HepG2 (cell line): ENCODE data around the gene PLP1. TPM values are rescaled to one million over a fixed set of nuclear protein-coding genes. Genes with fewer than 3 reads are reported as not detected.
"Not testable (repeated sequence)": the region's sequence is repeated elsewhere in the genome, so short reads cannot be mapped to it uniquely, and the experiment has no call there.

Experiments
- ATAC-seq: fragments of 200-7000 bp; cut with Tn5 transposase; 3 replicates; pipeline ENCODE4 v1.9.1; 2020; ENCODE audit warnings: mild to moderate bottlenecking, moderate library complexity
- BruUV-seq: library from RNA; stranded (reverse); fragments of 400-500 nt; replicated peaks from 2 replicates; lab custom pipeline; 2021; lab: Mats Ljungman, UMichigan
- CTCF ChIA-PET: fragments of 300-600 bp; formaldehyde crosslinking; extraction: SDS; loops from one replicate; lab custom pipeline; 2021; ENCODE audit warnings: low total read pairs, inconsistent platforms, low intra/inter-chr PET ratio; lab: Yijun Ruan, JAX
- POLR2A ChIA-PET: fragments of 350-600 bp; sonication (Branson Sonifier 250); formaldehyde crosslinking; loops from one replicate; lab custom pipeline; 2020; ENCODE audit warnings: antibody characterized with exemption, inconsistent platforms; lab: Yijun Ruan, JAX
- DNase-seq: peaks from one replicate; pipeline ENCODE4 v3.0.0-alpha.2; 2015; ENCODE audit warnings: low spot score
- FAIRE-seq: peaks from 3 replicates; lab custom pipeline; 2011; peaks lifted over from hg19 to GRCh38; lab: Jason Lieb, UNC
- H2AFZ ChIP-seq: one replicate; pipeline ENCODE4 v1.6.1; 2011; ENCODE audit warnings: low read length, inconsistent platforms
- H3K27ac ChIP-seq: fragments of 300-600 bp; 3 replicates; pipeline ENCODE4 v1.8.0; 2011; ENCODE audit warnings: mixed run types, mild to moderate bottlenecking, mixed read lengths, low read length, inconsistent platforms; ENCODE audit not compliant: insufficient read depth; ENCODE audit errors: extremely low read length
- H3K27me3 ChIP-seq, 2 experiments: fragments of 200-600 bp in 1 of 2; 2 replicates in 1 of 2; 3 replicates in 1 of 2; pipeline versions ENCODE4 v1.6.0 to v1.8.0; 2011; ENCODE audit warnings: low read length in 2 of 2, mild to moderate bottlenecking in 2 of 2, moderate library complexity in 2 of 2, inconsistent platforms in 1 of 2; ENCODE audit not compliant: insufficient read depth in 2 of 2, control insufficient read depth in 1 of 2
- H3K36me3 ChIP-seq, 2 experiments: fragments of 200-600 bp in 1 of 2; replicated peaks in 1 of 2; 2 replicates in 1 of 2; 3 replicates in 1 of 2; pipeline versions ENCODE4 v1.5.1 to v1.8.0; 2011; ENCODE audit warnings: low read length in 2 of 2, inconsistent platforms in 1 of 2; ENCODE audit not compliant: insufficient read depth in 2 of 2, control insufficient read depth in 1 of 2
- H3K4me1 ChIP-seq: 2 replicates; pipeline ENCODE4 v1.5.1; 2012; ENCODE audit warnings: low read length, inconsistent platforms; ENCODE audit not compliant: insufficient read depth
- H3K4me2 ChIP-seq: 2 replicates; pipeline ENCODE4 v1.6.0; 2011; ENCODE audit warnings: low read depth, low read length, inconsistent platforms
- H3K4me3 ChIP-seq, 3 experiments: fragments of 200-600 bp in 1 of 3; sonication (generic), shearing (Covaris generic) in 1 of 3; replicated peaks in 1 of 3; 2 replicates each; pipeline ENCODE4 v1.5.1; 2011 to 2016; ENCODE audit warnings: low read length in 3 of 3, inconsistent platforms in 2 of 3, low read depth in 2 of 3, mild to moderate bottlenecking in 2 of 3, control low read depth in 1 of 3, mixed read lengths in 1 of 3; ENCODE audit not compliant: insufficient read depth in 1 of 3
- H3K79me2 ChIP-seq: one replicate; pipeline ENCODE4 v1.6.1; 2011; ENCODE audit warnings: low read length, inconsistent platforms; ENCODE audit not compliant: insufficient read depth
- H3K9ac ChIP-seq: 2 replicates; pipeline ENCODE4 v1.6.0; 2011; ENCODE audit warnings: mild to moderate bottlenecking, low read depth, low read length, inconsistent platforms; ENCODE audit not compliant: insufficient read depth
- H3K9me3 ChIP-seq: 2 replicates; pipeline ENCODE4 v1.5.1; 2012; ENCODE audit warnings: mild to moderate bottlenecking, low read length
- H4K20me1 ChIP-seq: 2 replicates; pipeline ENCODE4 v1.6.0; 2011; ENCODE audit warnings: inconsistent platforms, mild to moderate bottlenecking, low read length, moderate library complexity; ENCODE audit not compliant: insufficient read depth
- FOSL2 ChIP-seq: sonication (generic); formaldehyde crosslinking; IDR thresholded peaks from 2 replicates; pipeline ENCODE4 v1.4.0; 2020; ENCODE audit warnings: missing genetic modification reagents
- SALL1 ChIP-seq: sonication (generic); formaldehyde crosslinking; IDR thresholded peaks from 2 replicates; pipeline ENCODE4 v1.8.0; 2022; ENCODE audit warnings: mild to moderate bottlenecking, missing genetic modification reagents
- WGBS: methylation state at CpG from one replicate; pipeline ENCODE4 v1.1.6; 2017; ENCODE audit warnings: low lambda C conversion rate; 5-methylcytosine and 5-hydroxymethylcytosine counted together
- in situ Hi-C: cut with HindIII; loops from 2 replicates; pipeline ENCODE4 v1.10.0; 2017; ENCODE audit warnings: low pct_unique_long_range_greater_than_20kb; ENCODE audit not compliant: extremely low pct_ligation_motif_present
- intact Hi-C: fragments of 100-400 bp; cut with micrococcal nuclease; formaldehyde crosslinking; loops from one replicate; pipeline ENCODE4 v1.10.0; 2022; ENCODE audit not compliant: unreplicated experiment
- polyA plus RNA-seq, 8 experiments: library from polyadenylated mRNA; depleted of rRNA in 3 of 8; stranded (reverse) in 7 of 8; unstranded in 1 of 8; fragments of >200 nt; fragmentation: Illumina TruSeq in 4 of 8; extraction: Trizol in 4 of 8; gene quantifications; 2 replicates each; pipeline versions ENCODE4 v1.2.1 to v1.2.3, GENCODE V29; 2011 to 2016; ENCODE audit warnings: low read depth in 4 of 8, missing spikeins in 1 of 8, mixed read lengths in 1 of 8; ENCODE audit not compliant: insufficient read depth in 1 of 8
- total RNA-seq, 5 experiments: library from RNA; depleted of rRNA; stranded (reverse); fragments of >200 nt; fragmentation: Illumina TruSeq; extraction: Trizol; gene quantifications; 2 replicates each; pipeline ENCODE4 v1.2.3, GENCODE V29; 2016; ENCODE audit warnings: low read depth in 1 of 5

PLP1 gene
- total and polyA plus RNA-seq, 2 of the 13 experiments (the other 11 are each of a cell fraction or from before 2014, with no cell fraction given): 0.15 to 0.27 TPM

- intact Hi-C loops: no loop called here
- H3K27me3 ChIP-seq: no peaks in the 10 kb centered on the region
- no peak overlapping the region for H3K9ac ChIP-seq
- H2AFZ ChIP-seq: no peak overlapping the region
- no peaks in the 10 kb centered on the region for H3K36me3 ChIP-seq
- H3K4me3 ChIP-seq: no peak overlapping the region
- no peak overlapping the region for H3K27ac ChIP-seq
- H3K79me2 ChIP-seq: no peaks in the 10 kb centered on the region
- BruUV-seq: no TSS peak
- ChIA-PET CTCF (no interaction called here), POLR2A (no interaction called here)
- FAIRE-seq: no peak
- DNase-seq: peak; percentile 3
- H3K4me1 ChIP-seq: peaks cover 12% of the 10 kb centered on the region; the same call in 1 of the 2 replicates
- H3K9me3 ChIP-seq: no peaks in the 10 kb centered on the region
- in situ Hi-C loops: loop anchor here (25.0 kb wide), 1 partner anchor 275 kb away; no protein-coding TSS in a partner anchor
- TF ChIP-seq SALL1 (no peak), FOSL2 (CRISPR knock-in tag) (peak; percentile 54; the same call in 1 of the 2 replicates)
- TF ChIP-seq, all 625 proteins: peak for 1
- no peak for ATAC-seq
- Histone ChIP-seq H4K20me1 (no peaks in the 10 kb centered on the region), H3K4me2 (no peak overlapping the region)
- WGBS: 28% methylated on average over 2 of the region's 3 CpGs
Measured at GRCh38 chrX:103811858-103812257, 35.2 kb downstream of the PLP1 start.

GRCh38 chrX:103817101-103817500 is 40.5 kb downstream of the PLP1 start:
- CTCF ChIA-PET: interaction anchor here (2.0 kb wide), 1 partner anchor 129 kb away, joined by 20 read pairs; no protein-coding TSS in a partner anchor
- H3K4me1 ChIP-seq, FAIRE-seq, H3K9me3 ChIP-seq, H3K4me2 ChIP-seq, POLR2A ChIA-PET, H3K36me3 ChIP-seq, ATAC-seq, H2AFZ ChIP-seq, H3K4me3 ChIP-seq, H3K9ac ChIP-seq, BruUV-seq, H3K27ac ChIP-seq, H3K79me2 ChIP-seq, H4K20me1 ChIP-seq, DNase-seq, H3K27me3 ChIP-seq: not testable (repeated sequence)
- in situ Hi-C loops: loop anchor here (25.0 kb wide), 1 partner anchor 280 kb away; no protein-coding TSS in a partner anchor
- intact Hi-C loops: loop anchor here (1.0 to 2.0 kb wide), 3 partner anchors 106 to 284 kb away; partner anchors contain the start of gene TMEM31
- 45% methylated on average over 4 of the region's 5 CpGs for WGBS
